GM18520 (cell line): ENCODE results near the gene ACSF3.

Experiments used
- ATAC-seq: cut with Tn5 transposase; IDR thresholded peaks from one replicate; pipeline ENCODE4 v1.9.1; 2021; ENCODE audit not compliant: unreplicated experiment

The ACSF3 gene

GRCh38 chr16:89093602-89094251, at the start of gene ACSF3:
ACSF3 (plus strand) TSS chr16:89093852; CDS start chr16:89100682, 6,830 bp downstream.
- ATAC-seq: peak; percentile 31

- no peak for ATAC-seq
Measured at GRCh38 chr16:89044418-89045180, 49.1 kb upstream of the ACSF3 start.

GRCh38 chr16:89045181-89045815, 48.4 kb upstream of the ACSF3 start:
- ATAC-seq: no peak

- no peak for ATAC-seq
Measured at GRCh38 chr16:89045881-89046280, 47.8 kb upstream of the ACSF3 start.

- no peak for ATAC-seq
Measured at GRCh38 chr16:89046491-89046890, 47.2 kb upstream of the ACSF3 start.

- no peak for ATAC-seq
Measured at GRCh38 chr16:89047331-89048089, 46.1 kb upstream of the ACSF3 start.

GRCh38 chr16:89048090-89048725, 45.4 kb upstream of the ACSF3 start:
- ATAC-seq: no peak

GRCh38 chr16:89048871-89049422, 44.7 kb upstream of the ACSF3 start:
- no peak for ATAC-seq

GRCh38 chr16:89049484-89050118, 44.1 kb upstream of the ACSF3 start:
- no peak for ATAC-seq

- no peak for ATAC-seq
Measured at GRCh38 chr16:89050119-89050867, 43.4 kb upstream of the ACSF3 start.

- ATAC-seq: no peak
Measured at GRCh38 chr16:89050868-89051311, 42.8 kb upstream of the ACSF3 start.

GRCh38 chr16:89051521-89052166, 42.0 kb upstream of the ACSF3 start:
- no peak for ATAC-seq

- no peak for ATAC-seq
Measured at GRCh38 chr16:89052191-89052889, 41.3 kb upstream of the ACSF3 start.

GRCh38 chr16:89052890-89053724, 40.5 kb upstream of the ACSF3 start:
- no peak for ATAC-seq

- ATAC-seq: no peak
Measured at GRCh38 chr16:89053725-89054029, 40.0 kb upstream of the ACSF3 start.

GRCh38 chr16:89054261-89054661, 39.4 kb upstream of the ACSF3 start:
- ATAC-seq: no peak

GRCh38 chr16:89054714-89055113, 38.9 kb upstream of the ACSF3 start:
- ATAC-seq: no peak
